HFF-Myc (cell line): ENCODE data around the gene FLT3LG.

Experiments used
- DNase-seq: peaks from one replicate; pipeline ENCODE4 v3.0.0-alpha.2; 2011; ENCODE audit warnings: low read depth; ENCODE audit errors: extremely low read depth
- H3K4me3 ChIP-seq: replicated peaks from 2 replicates; pipeline ENCODE4 v1.5.1; 2011; ENCODE audit warnings: low read depth, mild to moderate bottlenecking, control low read depth, low read length
- TF ChIP-seq, protein P1 (sequence below): IDR thresholded peaks from 2 replicates; pipeline ENCODE4 v1.5.1; 2012; ENCODE audit warnings: mild to moderate bottlenecking, low read depth, low read length, control low read depth; ENCODE audit errors: missing control alignments

The FLT3LG gene

GRCh38 chr19:49497047-49497788 is 23.2 kb downstream of the FLT3LG start:
- DNase-seq = no peak
- peak overlapping the region; percentile 78 for H3K4me3 ChIP-seq
- TF ChIP-seq, protein P1, sequence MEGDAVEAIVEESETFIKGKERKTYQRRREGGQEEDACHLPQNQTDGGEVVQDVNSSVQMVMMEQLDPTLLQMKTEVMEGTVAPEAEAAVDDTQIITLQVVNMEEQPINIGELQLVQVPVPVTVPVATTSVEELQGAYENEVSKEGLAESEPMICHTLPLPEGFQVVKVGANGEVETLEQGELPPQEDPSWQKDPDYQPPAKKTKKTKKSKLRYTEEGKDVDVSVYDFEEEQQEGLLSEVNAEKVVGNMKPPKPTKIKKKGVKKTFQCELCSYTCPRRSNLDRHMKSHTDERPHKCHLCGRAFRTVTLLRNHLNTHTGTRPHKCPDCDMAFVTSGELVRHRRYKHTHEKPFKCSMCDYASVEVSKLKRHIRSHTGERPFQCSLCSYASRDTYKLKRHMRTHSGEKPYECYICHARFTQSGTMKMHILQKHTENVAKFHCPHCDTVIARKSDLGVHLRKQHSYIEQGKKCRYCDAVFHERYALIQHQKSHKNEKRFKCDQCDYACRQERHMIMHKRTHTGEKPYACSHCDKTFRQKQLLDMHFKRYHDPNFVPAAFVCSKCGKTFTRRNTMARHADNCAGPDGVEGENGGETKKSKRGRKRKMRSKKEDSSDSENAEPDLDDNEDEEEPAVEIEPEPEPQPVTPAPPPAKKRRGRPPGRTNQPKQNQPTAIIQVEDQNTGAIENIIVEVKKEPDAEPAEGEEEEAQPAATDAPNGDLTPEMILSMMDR = no peak

- TF ChIP-seq, protein P1 = no peak
- H3K4me3 ChIP-seq = peak overlapping the region; percentile 78
- DNase-seq = no peak
These were observed 23.7 kb downstream of the FLT3LG start for GRCh38 chr19:49497789-49498103.

DNA sequence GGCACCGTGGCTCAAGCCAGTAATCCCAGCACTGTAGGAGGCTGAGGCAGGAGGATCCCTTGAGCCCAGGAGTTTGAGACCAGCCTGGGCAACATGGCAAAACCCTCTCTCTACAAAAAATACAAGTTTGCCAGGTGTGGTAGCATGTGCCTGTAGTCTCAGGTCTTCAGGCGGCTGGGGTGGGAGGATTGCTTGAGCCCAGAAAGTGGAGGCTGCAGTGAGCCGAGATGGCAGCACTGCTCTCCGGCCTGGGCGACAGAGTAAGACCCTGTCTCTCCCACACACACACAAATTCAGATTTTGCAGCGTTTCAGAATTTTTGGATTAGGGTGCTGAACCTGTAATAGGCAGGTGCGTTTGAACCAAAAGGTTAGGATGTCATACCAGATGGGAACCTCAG is 24.5 kb downstream of the FLT3LG start:
- TF ChIP-seq, protein P1 = no peak
- H3K4me3 ChIP-seq = peak overlapping the region; percentile 78
- DNase-seq = no peak

GRCh38 chr19:49499030-49499670 is 25.1 kb downstream of the FLT3LG start:
- peak overlapping the region; percentile 78 for H3K4me3 ChIP-seq
- TF ChIP-seq, protein P1 = no peak
- no peak for DNase-seq

DNA sequence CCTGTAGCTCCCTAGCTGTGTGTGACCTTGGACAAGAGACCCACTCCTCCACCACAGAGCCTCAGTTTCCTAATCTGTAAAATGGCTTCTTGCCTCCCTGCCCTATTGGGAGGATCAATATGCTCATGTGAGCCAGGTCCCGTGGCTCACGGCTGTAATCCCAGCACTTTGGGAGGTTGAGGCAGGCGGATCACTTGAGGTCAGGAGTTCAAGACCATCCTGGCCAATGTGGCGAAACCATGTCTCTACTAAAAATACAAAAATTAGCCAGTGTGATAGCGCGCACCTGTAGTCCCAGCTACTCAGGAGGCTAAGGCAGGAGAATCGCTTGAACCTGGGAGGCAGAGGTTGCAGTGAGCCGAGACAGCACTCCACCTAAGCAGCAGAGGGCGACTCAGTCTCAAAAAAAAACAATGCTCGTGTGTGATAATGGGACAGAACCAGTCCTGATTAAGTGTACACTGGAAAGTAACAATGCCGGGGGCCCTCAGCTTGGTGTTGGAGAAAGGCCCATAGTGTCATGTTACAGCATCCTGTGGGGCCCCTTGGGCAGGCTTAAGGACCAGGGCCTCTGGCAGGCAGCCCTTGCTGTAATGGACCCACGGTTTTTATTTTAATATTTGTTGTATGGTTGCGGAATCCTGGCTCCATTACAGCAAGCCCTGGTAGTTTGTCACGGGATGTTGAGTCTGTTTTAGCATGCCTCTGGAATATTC is 29.0 kb downstream of the FLT3LG start:
- TF ChIP-seq, protein P1 = peak; percentile 66
- peak; percentile 72 for DNase-seq
- H3K4me3 ChIP-seq = no peak overlapping the region

GRCh38 chr19:49503582-49503962 is 29.6 kb downstream of the FLT3LG start:
- TF ChIP-seq, protein P1 = no peak
- DNase-seq = no peak
- H3K4me3 ChIP-seq = no peak overlapping the region
